H1 (cell line): ENCODE results near the gene DYNC1I1. TPM values are rescaled to one million over a fixed set of nuclear protein-coding genes. Genes with fewer than 3 reads are reported as not detected.

Experiments
- CTCF ChIA-PET: fragments of 300-600 bp; sonication (Branson Sonifier 250); formaldehyde crosslinking; loops from one replicate; lab custom pipeline; 2021; ENCODE audit not compliant: partially characterized antibody; lab: Charles Lee
- POLR2A ChIA-PET: fragments of 300-600 bp; sonication (Branson Sonifier 250); formaldehyde crosslinking; loops from one replicate; lab custom pipeline; 2021; ENCODE audit warnings: inconsistent platforms; ENCODE audit not compliant: partially characterized antibody; lab: Charles Lee
- DNase-seq, 2 experiments: peaks; one replicate each; pipeline versions ENCODE4 v3.0.0 to v3.0.0-alpha.2; 2010 to 2022; ENCODE audit warnings: low spot score in 2 of 2, low read depth in 1 of 2, mixed read lengths in 1 of 2
- FAIRE-seq: peaks from 2 replicates; lab custom pipeline; 2011; peaks lifted over from hg19 to GRCh38; lab: Jason Lieb, UNC
- H2AFZ ChIP-seq: 2 replicates; pipeline ENCODE4 v1.8.1; 2012; ENCODE audit warnings: low read length, inconsistent platforms
- H2AK5ac ChIP-seq: 2 replicates; pipeline ENCODE4 v1.6.1; 2013; ENCODE audit warnings: low read depth, low read length
- H2BK120ac ChIP-seq: replicated peaks from 2 replicates; pipeline ENCODE3; 2013; ENCODE audit warnings: low read depth, low read length, inconsistent platforms
- H2BK12ac ChIP-seq: 2 replicates; pipeline ENCODE4 v1.6.1; 2013; ENCODE audit warnings: low read depth, low read length
- H2BK15ac ChIP-seq: 2 replicates; pipeline ENCODE4 v1.6.1; 2013; ENCODE audit warnings: low read length
- H2BK20ac ChIP-seq: 2 replicates; pipeline ENCODE4 v1.6.1; 2013; ENCODE audit warnings: low read length
- H2BK5ac ChIP-seq: 2 replicates; pipeline ENCODE4 v1.6.1; 2013; ENCODE audit warnings: low read depth, low read length
- H3K14ac ChIP-seq: 2 replicates; pipeline ENCODE4 v1.6.1; 2013; ENCODE audit warnings: inconsistent platforms; ENCODE audit not compliant: insufficient read length
- H3K18ac ChIP-seq: 2 replicates; pipeline ENCODE4 v1.6.1; 2013; ENCODE audit warnings: low read length; ENCODE audit errors: extremely low read depth
- H3K23ac ChIP-seq: 2 replicates; pipeline ENCODE4 v1.6.1; 2013; ENCODE audit warnings: inconsistent platforms; ENCODE audit not compliant: insufficient read length
- H3K23me2 ChIP-seq: 2 replicates; pipeline ENCODE4 v1.6.1; 2013; ENCODE audit warnings: low read depth, low read length
- H3K27ac ChIP-seq: 2 replicates; pipeline ENCODE4 v1.6.1; 2011; ENCODE audit warnings: low read depth, low read length, inconsistent platforms
- H3K27me3 ChIP-seq, 4 experiments: replicated peaks in 1 of 4; 1 replicate in 1 of 4; 2 replicates in 3 of 4; pipeline versions ENCODE4 v1.6.1 to v1.8.1; 2011 to 2013; ENCODE audit warnings: low read length in 3 of 4, mild to moderate bottlenecking in 3 of 4, inconsistent platforms in 2 of 4, mixed read lengths in 2 of 4, moderate library complexity in 1 of 4; ENCODE audit not compliant: control insufficient read depth in 3 of 4, insufficient read depth in 3 of 4; ENCODE audit errors: extremely low read depth in 1 of 4
- H3K36me3 ChIP-seq, 4 experiments: 2 replicates each; pipeline versions ENCODE4 v1.6.1 to v1.8.1; 2011 to 2013; ENCODE audit warnings: mild to moderate bottlenecking in 4 of 4, low read length in 3 of 4, moderate library complexity in 2 of 4, control low read depth in 1 of 4, inconsistent platforms in 1 of 4; ENCODE audit not compliant: insufficient read depth in 4 of 4, control insufficient read depth in 2 of 4
- H3K4ac ChIP-seq: replicated peaks from 2 replicates; pipeline ENCODE3; 2013; ENCODE audit warnings: low read length, low read depth, mixed read lengths, inconsistent platforms; ENCODE audit not compliant: insufficient read length
- H3K4me1 ChIP-seq, 4 experiments: replicated peaks in 1 of 4; 1 replicate in 1 of 4; 2 replicates in 3 of 4; pipeline versions ENCODE4 v1.6.1 to v1.8.1; 2011 to 2013; ENCODE audit warnings: low read length in 3 of 4, inconsistent platforms in 2 of 4, mixed read lengths in 1 of 4; ENCODE audit not compliant: insufficient read depth in 4 of 4, control insufficient read depth in 3 of 4
- H3K4me2 ChIP-seq, 2 experiments: 2 replicates each; pipeline versions ENCODE4 v1.6.1 to v1.8.1; 2011 to 2013; ENCODE audit warnings: low read depth in 2 of 2, low read length in 2 of 2, control low read depth in 1 of 2, inconsistent platforms in 1 of 2, mild to moderate bottlenecking in 1 of 2; ENCODE audit not compliant: insufficient read depth in 1 of 2
- H3K4me3 ChIP-seq, 4 experiments: fragments of 200-600, 300-600 bp in 1 of 4; sonication (generic), shearing (Covaris generic), sonication (Bioruptor Twin) in 1 of 4; 2 replicates each; pipeline versions ENCODE4 v1.5.1 to v1.8.1; 2011 to 2016; ENCODE audit warnings: low read length in 4 of 4, low read depth in 3 of 4, control low read depth in 2 of 4, inconsistent platforms in 2 of 4, mild to moderate bottlenecking in 2 of 4, mixed read lengths in 1 of 4, moderate library complexity in 1 of 4; ENCODE audit not compliant: insufficient read depth in 2 of 4; ENCODE audit errors: extremely low read depth in 1 of 4
- H3K56ac ChIP-seq: replicated peaks from 2 replicates; pipeline ENCODE3; 2013; ENCODE audit warnings: low read depth, mild to moderate bottlenecking, mixed read lengths, low read length, inconsistent platforms; ENCODE audit not compliant: insufficient read length
- H3K79me1 ChIP-seq: 2 replicates; pipeline ENCODE4 v1.6.1; 2013; ENCODE audit warnings: low read depth, low read length, control low read depth
- H3K79me2 ChIP-seq, 2 experiments: 2 replicates each; pipeline versions ENCODE4 v1.6.1 to v1.8.1; 2012 to 2013; ENCODE audit warnings: low read length in 2 of 2, mild to moderate bottlenecking in 2 of 2, inconsistent platforms in 1 of 2; ENCODE audit not compliant: insufficient read depth in 2 of 2, control insufficient read depth in 1 of 2
- H3K9ac ChIP-seq, 4 experiments: replicated peaks in 1 of 4; 1 replicate in 1 of 4; 2 replicates in 3 of 4; pipeline versions ENCODE4 v1.6.1 to v1.8.1; 2011 to 2013; ENCODE audit warnings: low read depth in 3 of 4, low read length in 3 of 4, control low read depth in 2 of 4, mild to moderate bottlenecking in 2 of 4, moderate library complexity in 2 of 4, inconsistent platforms in 1 of 4; ENCODE audit errors: extremely low read depth in 1 of 4
- H3K9me3 ChIP-seq, 2 experiments: 2 replicates each; pipeline versions ENCODE4 v1.6.1 to v1.8.1; 2012 to 2013; ENCODE audit warnings: mild to moderate bottlenecking in 2 of 2, moderate library complexity in 2 of 2, control low read depth in 1 of 2, inconsistent platforms in 1 of 2, low read depth in 1 of 2, low read length in 1 of 2, mixed read lengths in 1 of 2; ENCODE audit not compliant: insufficient read depth in 2 of 2
- H4K20me1 ChIP-seq, 2 experiments: replicated peaks in 1 of 2; 2 replicates each; pipeline versions ENCODE3 to v1.8.1; 2011 to 2013; ENCODE audit warnings: inconsistent platforms in 2 of 2, low read length in 2 of 2, mild to moderate bottlenecking in 1 of 2; ENCODE audit not compliant: insufficient read depth in 2 of 2, control insufficient read depth in 1 of 2
- H4K5ac ChIP-seq: 2 replicates; pipeline ENCODE4 v1.6.1; 2013; ENCODE audit warnings: low read length, low read depth, mixed read lengths, inconsistent platforms; ENCODE audit not compliant: insufficient read length
- H4K8ac ChIP-seq: 2 replicates; pipeline ENCODE4 v1.8.0; 2013; ENCODE audit warnings: mild to moderate bottlenecking, moderate library complexity, low read length, inconsistent platforms; ENCODE audit not compliant: insufficient read depth; ENCODE audit errors: extremely low read depth
- H4K91ac ChIP-seq: replicated peaks from 2 replicates; pipeline ENCODE3; 2013; ENCODE audit warnings: low read length, mixed read lengths, inconsistent platforms; ENCODE audit not compliant: insufficient read length
- TCF12 ChIP-seq: IDR thresholded peaks from 2 replicates; pipeline ENCODE4 v1.6.1; 2011; ENCODE audit warnings: low read depth, mild to moderate bottlenecking, low read length
- whole genome bisulfite sequencing, 2 experiments: shearing (Covaris generic) in 1 of 2; methylation state at CpG; one replicate each; pipeline versions ENCODE4 v1.1.6 to v1.1.7; 2013 to 2015; ENCODE audit warnings: low lambda C conversion rate in 2 of 2, mixed read lengths in 2 of 2, inconsistent platforms in 1 of 2, low coverage in 1 of 2, missing lambda C conversion rate in 1 of 2; ENCODE audit not compliant: insufficient replicate concordance in 2 of 2, insufficient coverage in 1 of 2, insufficient read length in 1 of 2; ENCODE audit errors: extremely low coverage in 1 of 2, missing lambda C conversion rate in 1 of 2; 5-methylcytosine and 5-hydroxymethylcytosine counted together
- polyA plus RNA-seq, 7 experiments: library from polyadenylated mRNA; depleted of rRNA in 3 of 7; stranded (reverse) in 5 of 7; unstranded in 2 of 7; fragments of >200 nt in 5 of 7; fragments of 200-250 nt in 2 of 7; gene quantifications; 1 replicate in 5 of 7; 2 replicates in 1 of 7; 4 replicates in 1 of 7; pipeline versions ENCODE4 v1.2.1 to v1.2.3, GENCODE V29; 2011 to 2013; ENCODE audit warnings: missing spikeins in 2 of 7, mixed read lengths in 2 of 7
- total RNA-seq: library from RNA; stranded (reverse); fragmentation: NEBNext Ultra II Directional; extraction: Animal tissue kit (Norgen Biotek cat#: 25700); gene quantifications from 2 replicates; pipeline ENCODE4 v1.2.1, GENCODE V29; 2021

The DYNC1I1 gene
- total and polyA plus RNA-seq, 2 of the 8 experiments (the other 6 are each of a cell fraction or from before 2014, with no cell fraction given): 0.45 to 0.58 TPM

DNA sequence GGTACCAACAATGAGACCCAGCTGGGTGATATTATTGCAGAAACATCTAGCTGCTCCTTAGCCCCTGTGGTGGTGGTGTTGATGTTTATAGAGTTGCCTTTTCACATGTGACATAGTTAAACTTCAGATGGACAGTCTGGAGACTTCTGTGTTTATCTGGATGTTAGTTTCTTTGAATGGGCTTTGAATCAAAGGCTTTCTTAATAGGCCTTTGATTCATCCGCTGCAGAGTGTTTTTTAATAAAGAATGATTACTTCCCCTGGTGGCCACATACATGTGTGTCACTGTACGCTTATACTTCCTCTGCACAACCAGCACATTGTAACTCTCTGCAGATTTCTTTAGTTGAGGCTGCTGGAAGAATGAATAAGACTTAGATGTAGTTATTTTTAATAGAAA, 221.0 kb downstream of the DYNC1I1 start:
- Histone ChIP-seq H2AK5ac (no peak overlapping the region), H3K27me3 (peaks cover 0 to 1% (median 0%) of the 10 kb centered on the region in 4 experiments; a peak in 1 of 7 replicates), H2AFZ (no peak overlapping the region), H4K8ac (no peak overlapping the region), H3K9ac (no peak overlapping the region), H3K27ac (no peak overlapping the region), H3K36me3 (no peaks in the 10 kb centered on the region), H2BK5ac (no peak overlapping the region), H3K56ac (no peak overlapping the region), H3K23me2 (no peaks in the 10 kb centered on the region), H3K79me2 (no peaks in the 10 kb centered on the region), H3K4me3 (no peak overlapping the region), H3K4ac (no peak overlapping the region), H4K20me1 (no peaks in the 10 kb centered on the region), H2BK12ac (no peak overlapping the region), H3K79me1 (no peaks in the 10 kb centered on the region), H3K9me3 (no peaks in the 10 kb centered on the region), H4K5ac (no peak overlapping the region), H2BK15ac (no peak overlapping the region), H2BK120ac (no peak overlapping the region), H2BK20ac (no peak overlapping the region), H3K14ac (no peak overlapping the region), H3K4me1 (no peaks in the 10 kb centered on the region), H4K91ac (no peak overlapping the region), H3K23ac (no peak overlapping the region), H3K18ac (no peak overlapping the region), H3K4me2 (no peak overlapping the region)
- FAIRE-seq (no peak), DNase-seq (no peak)
- CTCF ChIA-PET: interaction anchor here (0.9 to 1.5 kb wide), 4 partner anchors 16 to 77 kb away, joined by 3 to 5 read pairs (median 3); no protein-coding TSS in a partner anchor
- POLR2A ChIA-PET: no interaction called here
- 88% methylated on average over 2 of the region's 2 CpGs; no CpG with 5 or more reads in 1 of the 2 experiments for WGBS, 2 experiments
- no peak for TF ChIP-seq TCF12
